ENCODE results near the gene EDN1. TPM values are rescaled to one million over a fixed set of nuclear protein-coding genes. Genes with fewer than 3 reads are reported as not detected.

EDN1 gene
- total and polyA plus RNA-seq, 2 experiments from 2014 or later, result 1.8 to 4.1 TPM

GRCh38 chr6:12254210-12254609 lies 36.0 kb upstream of the EDN1 start:
- H3F3A ChIP-seq (ENCODE audit: insufficient read depth), result no peaks in the 10 kb centered on the region
- no peaks in the 10 kb centered on the region for H3K79me2 ChIP-seq (ENCODE audit: insufficient read depth)
- no peak overlapping the region for H2AFZ ChIP-seq
- H3K9me3 ChIP-seq (ENCODE audit: low read depth), result no peaks in the 10 kb centered on the region
- no peak overlapping the region for H3K9ac ChIP-seq
- TF ChIP-seq EZH2 (IDR thresholded peaks at IDR 0.05; ENCODE audit: insufficient read depth, poor library complexity, severe bottlenecking) (no peak), EZH2phosphoT487 (IDR thresholded peaks at IDR 0.05; ENCODE audit: insufficient read depth, low read depth) (no peak)
- H3K4me3 ChIP-seq, result no peak overlapping the region
- H3K4me1 ChIP-seq (ENCODE audit: insufficient read depth), result no peaks in the 10 kb centered on the region
- no peaks in the 10 kb centered on the region for H4K20me1 ChIP-seq (ENCODE audit: insufficient read depth)
- H3K36me3 ChIP-seq (ENCODE audit: low read depth), result no peaks in the 10 kb centered on the region
- H3K27me3 ChIP-seq (replicated peaks; ENCODE audit: insufficient read depth), result no peaks in the 10 kb centered on the region
- no peaks in the 10 kb centered on the region for H3K9me2 ChIP-seq (ENCODE audit: insufficient read depth)
- H3K27ac ChIP-seq, result no peak overlapping the region
- no peak for DNase-seq
- 68 to 72% methylated on average over 5 of the region's 5 CpGs for WGBS, 2 experiments (ENCODE audit: low coverage in 1 of 2, low lambda C conversion rate in 2 of 2, missing lambda C conversion rate in 2 of 2)
- H3K4me2 ChIP-seq (ENCODE audit: unreplicated experiment), result no peak overlapping the region
- in situ Hi-C loops (cut with MboI), result no loop called here

- TF ChIP-seq EZH2phosphoT487 (IDR thresholded peaks at IDR 0.05; ENCODE audit: insufficient read depth, low read depth) (no peak), EZH2 (IDR thresholded peaks at IDR 0.05; ENCODE audit: insufficient read depth, poor library complexity, severe bottlenecking) (no peak)
- Histone ChIP-seq H4K20me1 (ENCODE audit: insufficient read depth) (no peaks in the 10 kb centered on the region), H3K4me2 (ENCODE audit: unreplicated experiment) (no peak overlapping the region), H3F3A (ENCODE audit: insufficient read depth) (no peaks in the 10 kb centered on the region), H2AFZ (no peak overlapping the region), H3K9me2 (ENCODE audit: insufficient read depth) (no peaks in the 10 kb centered on the region), H3K27ac (no peak overlapping the region), H3K27me3 (replicated peaks; ENCODE audit: insufficient read depth) (no peaks in the 10 kb centered on the region), H3K79me2 (ENCODE audit: insufficient read depth) (no peaks in the 10 kb centered on the region), H3K36me3 (ENCODE audit: low read depth) (no peaks in the 10 kb centered on the region), H3K4me1 (ENCODE audit: insufficient read depth) (no peaks in the 10 kb centered on the region), H3K4me3 (no peak overlapping the region), H3K9ac (no peak overlapping the region), H3K9me3 (ENCODE audit: low read depth) (no peaks in the 10 kb centered on the region)
- no peak for DNase-seq
- 92 to 97% methylated on average over 6 of the region's 6 CpGs for WGBS, 2 experiments (ENCODE audit: low coverage in 1 of 2, low lambda C conversion rate in 2 of 2, missing lambda C conversion rate in 2 of 2)
- in situ Hi-C loops (cut with MboI), result no loop called here
Measured at GRCh38 chr6:12258191-12258590, 32.0 kb upstream of the EDN1 start.

- H3K9me2 ChIP-seq (ENCODE audit: insufficient read depth), result no peaks in the 10 kb centered on the region
- WGBS, 2 experiments (ENCODE audit: low coverage in 1 of 2, low lambda C conversion rate in 2 of 2, missing lambda C conversion rate in 2 of 2), result 97 to 98% methylated on average over 3 of the region's 3 CpGs
- no peaks in the 10 kb centered on the region for H3K9me3 ChIP-seq (ENCODE audit: low read depth)
- H3K4me3 ChIP-seq, result no peak overlapping the region
- no peaks in the 10 kb centered on the region for H3K4me1 ChIP-seq (ENCODE audit: insufficient read depth)
- H3K79me2 ChIP-seq (ENCODE audit: insufficient read depth), result no peaks in the 10 kb centered on the region
- TF ChIP-seq EZH2phosphoT487 (IDR thresholded peaks at IDR 0.05; ENCODE audit: insufficient read depth, low read depth) (no peak), EZH2 (IDR thresholded peaks at IDR 0.05; ENCODE audit: insufficient read depth, poor library complexity, severe bottlenecking) (no peak)
- DNase-seq, result peak; percentile 18
- H3K27ac ChIP-seq, result no peak overlapping the region
- no peak overlapping the region for H3K9ac ChIP-seq
- no peak overlapping the region for H3K4me2 ChIP-seq (ENCODE audit: unreplicated experiment)
- no peaks in the 10 kb centered on the region for H3F3A ChIP-seq (ENCODE audit: insufficient read depth)
- no peak overlapping the region for H2AFZ ChIP-seq
- H3K36me3 ChIP-seq (ENCODE audit: low read depth), result no peaks in the 10 kb centered on the region
- no peaks in the 10 kb centered on the region for H4K20me1 ChIP-seq (ENCODE audit: insufficient read depth)
- in situ Hi-C loops (cut with MboI), result no loop called here
- H3K27me3 ChIP-seq (replicated peaks; ENCODE audit: insufficient read depth), result no peaks in the 10 kb centered on the region
Measured at GRCh38 chr6:12258591-12259075, 31.5 kb upstream of the EDN1 start.

- H3K4me2 ChIP-seq (ENCODE audit: unreplicated experiment), result no peak overlapping the region
- in situ Hi-C loops (cut with MboI), result no loop called here
- no peaks in the 10 kb centered on the region for H3K9me3 ChIP-seq (ENCODE audit: low read depth)
- no peaks in the 10 kb centered on the region for H4K20me1 ChIP-seq (ENCODE audit: insufficient read depth)
- no peak overlapping the region for H2AFZ ChIP-seq
- no peaks in the 10 kb centered on the region for H3K36me3 ChIP-seq (ENCODE audit: low read depth)
- H3F3A ChIP-seq (ENCODE audit: insufficient read depth), result peaks cover 5% of the 10 kb centered on the region
- no peak for DNase-seq
- no peak overlapping the region for H3K27ac ChIP-seq
- no peaks in the 10 kb centered on the region for H3K27me3 ChIP-seq (replicated peaks; ENCODE audit: insufficient read depth)
- H3K4me3 ChIP-seq, result no peak overlapping the region
- peaks cover 4% of the 10 kb centered on the region for H3K4me1 ChIP-seq (ENCODE audit: insufficient read depth)
- TF ChIP-seq EZH2 (IDR thresholded peaks at IDR 0.05; ENCODE audit: insufficient read depth, poor library complexity, severe bottlenecking) (no peak), EZH2phosphoT487 (IDR thresholded peaks at IDR 0.05; ENCODE audit: insufficient read depth, low read depth) (no peak)
- no peaks in the 10 kb centered on the region for H3K79me2 ChIP-seq (ENCODE audit: insufficient read depth)
- H3K9ac ChIP-seq, result no peak overlapping the region
- 97 to 98% methylated on average over 2 of the region's 2 CpGs for whole genome bisulfite sequencing, 2 experiments (ENCODE audit: low coverage in 1 of 2, low lambda C conversion rate in 2 of 2, missing lambda C conversion rate in 2 of 2)
- H3K9me2 ChIP-seq (ENCODE audit: insufficient read depth), result no peaks in the 10 kb centered on the region
Measured at GRCh38 chr6:12260458-12261093, 29.6 kb upstream of the EDN1 start.

Data from GM23248 (cell line).